ENCODE data around the gene ZNF425. TPM values are rescaled to one million over a fixed set of nuclear protein-coding genes. Genes with fewer than 3 reads are reported as not detected.

ZNF425 gene
- polyA plus RNA-seq, 3 donors = 0.15 to 0.17 TPM; not detected in 1

DNA sequence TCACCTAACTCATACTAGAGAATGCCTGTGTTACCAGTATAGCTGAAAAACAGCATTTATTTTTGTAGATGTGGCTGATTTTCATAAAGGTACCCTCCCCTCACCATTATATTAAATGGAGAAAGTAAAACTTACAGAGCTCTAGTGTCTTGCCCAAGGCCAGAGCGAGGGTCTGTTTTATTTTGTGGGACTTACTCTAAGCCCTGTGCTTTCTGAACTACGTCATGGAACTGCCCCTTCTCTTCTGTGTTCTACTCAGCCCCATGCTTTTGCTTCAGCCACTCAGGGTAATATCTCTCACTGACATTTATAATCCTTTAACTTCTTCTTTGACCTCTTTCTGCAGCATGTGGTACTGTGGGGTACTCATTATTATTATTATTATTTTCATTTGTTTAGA is 25.3 kb downstream of the ZNF425 start:
- no peaks in the 10 kb centered on the region for H3K9me3 Mint-ChIP-seq
- H3K4me1 Mint-ChIP-seq = no peaks in the 10 kb centered on the region
- Histone ChIP-seq H3K4me2 (replicated peaks; ENCODE audit: extremely low read depth, low read length, poor library complexity, severe bottlenecking) (no peak overlapping the region), H4K20me1 (ENCODE audit: insufficient read depth, low read length) (no peaks in the 10 kb centered on the region), H3K4me1 (ENCODE audit: control insufficient read depth in 1 of 2, insufficient read depth in 2 of 2, low read length in 2 of 2) (no peaks in the 10 kb centered on the region), H3K36me3 (replicated peaks in 1 of 2; ENCODE audit: control insufficient read depth in 1 of 2, insufficient read depth in 2 of 2, low read length in 2 of 2) (no peaks in the 10 kb centered on the region), H3K4me3 (replicated peaks in 1 of 3; ENCODE audit: low read depth in 2 of 3, low read length in 3 of 3) (no peak overlapping the region), H3K27me3 (ENCODE audit: control insufficient read depth in 2 of 2, insufficient read depth in 2 of 2, low read length in 2 of 2) (no peaks in the 10 kb centered on the region), H3K27ac (ENCODE audit: low read depth in 1 of 2, low read length in 2 of 2) (no peak overlapping the region), H2AFZ (ENCODE audit: insufficient read depth, low read depth, low read length, poor library complexity, severe bottlenecking) (no peak overlapping the region), H3K9me3 (replicated peaks in 1 of 2; ENCODE audit: control insufficient read depth in 1 of 2, insufficient read depth in 1 of 2, low read length in 2 of 2) (no peaks in the 10 kb centered on the region), H3K9ac (ENCODE audit: insufficient read depth, low read length, poor library complexity, severe bottlenecking) (no peak overlapping the region), H3K79me2 (ENCODE audit: insufficient read depth, low read length) (no peaks in the 10 kb centered on the region)
- TF ChIP-seq, protein P1, sequence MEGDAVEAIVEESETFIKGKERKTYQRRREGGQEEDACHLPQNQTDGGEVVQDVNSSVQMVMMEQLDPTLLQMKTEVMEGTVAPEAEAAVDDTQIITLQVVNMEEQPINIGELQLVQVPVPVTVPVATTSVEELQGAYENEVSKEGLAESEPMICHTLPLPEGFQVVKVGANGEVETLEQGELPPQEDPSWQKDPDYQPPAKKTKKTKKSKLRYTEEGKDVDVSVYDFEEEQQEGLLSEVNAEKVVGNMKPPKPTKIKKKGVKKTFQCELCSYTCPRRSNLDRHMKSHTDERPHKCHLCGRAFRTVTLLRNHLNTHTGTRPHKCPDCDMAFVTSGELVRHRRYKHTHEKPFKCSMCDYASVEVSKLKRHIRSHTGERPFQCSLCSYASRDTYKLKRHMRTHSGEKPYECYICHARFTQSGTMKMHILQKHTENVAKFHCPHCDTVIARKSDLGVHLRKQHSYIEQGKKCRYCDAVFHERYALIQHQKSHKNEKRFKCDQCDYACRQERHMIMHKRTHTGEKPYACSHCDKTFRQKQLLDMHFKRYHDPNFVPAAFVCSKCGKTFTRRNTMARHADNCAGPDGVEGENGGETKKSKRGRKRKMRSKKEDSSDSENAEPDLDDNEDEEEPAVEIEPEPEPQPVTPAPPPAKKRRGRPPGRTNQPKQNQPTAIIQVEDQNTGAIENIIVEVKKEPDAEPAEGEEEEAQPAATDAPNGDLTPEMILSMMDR (IDR thresholded peaks at IDR 0.05) = no peak
- H3K36me3 Mint-ChIP-seq = no peaks in the 10 kb centered on the region
- intact Hi-C loops (cut with micrococcal nuclease) = no loop called here
- peaks cover 0 to 2% (median 2%) of the 10 kb centered on the region in 3 donors for H3K27me3 Mint-ChIP-seq (ENCODE audit: low read depth in 3 of 3)
- no peak overlapping the region for H3K27ac Mint-ChIP-seq
- no peak for DNase-seq
- H3K4me3 Mint-ChIP-seq = no peak overlapping the region
- WGBS (ENCODE audit: insufficient coverage) = 93% methylated on average over 2 of the region's 2 CpGs

DNA sequence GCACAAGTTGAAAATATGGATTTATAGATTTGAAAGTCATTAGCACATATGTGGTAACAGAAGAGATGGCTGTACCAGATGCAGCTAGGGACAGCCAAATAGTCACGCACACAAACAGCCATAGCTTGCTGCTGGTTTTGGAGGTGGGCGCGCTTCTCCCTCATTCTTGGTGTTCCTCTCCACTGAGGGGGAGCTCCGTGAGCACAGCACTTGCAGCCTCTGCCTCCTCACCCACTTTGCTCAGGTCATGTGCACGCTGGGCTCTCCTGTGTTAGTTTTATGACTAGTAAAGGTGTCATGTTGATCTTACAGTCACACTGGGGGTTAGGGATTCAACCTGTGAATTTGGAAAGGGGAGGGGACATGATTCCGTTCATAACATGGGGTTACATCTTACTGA is 27.1 kb downstream of the ZNF425 start:
- no peak overlapping the region for H3K4me3 ChIP-seq (replicated peaks in 1 of 3; ENCODE audit: low read depth in 2 of 3, low read length in 3 of 3)
- no peak overlapping the region for H3K4me3 Mint-ChIP-seq
- no peaks in the 10 kb centered on the region for H3K36me3 ChIP-seq (replicated peaks in 1 of 2; ENCODE audit: control insufficient read depth in 1 of 2, insufficient read depth in 2 of 2, low read length in 2 of 2)
- no peaks in the 10 kb centered on the region for H4K20me1 ChIP-seq (ENCODE audit: insufficient read depth, low read length)
- TF ChIP-seq, protein P1 (IDR thresholded peaks at IDR 0.05) = no peak
- no peak overlapping the region for H3K4me2 ChIP-seq (replicated peaks; ENCODE audit: extremely low read depth, low read length, poor library complexity, severe bottlenecking)
- H3K79me2 ChIP-seq (ENCODE audit: insufficient read depth, low read length) = no peaks in the 10 kb centered on the region
- H3K9me3 Mint-ChIP-seq = no peaks in the 10 kb centered on the region
- no peak overlapping the region for H2AFZ ChIP-seq (ENCODE audit: insufficient read depth, low read depth, low read length, poor library complexity, severe bottlenecking)
- no peaks in the 10 kb centered on the region for H3K9me3 ChIP-seq (replicated peaks in 1 of 2; ENCODE audit: control insufficient read depth in 1 of 2, insufficient read depth in 1 of 2, low read length in 2 of 2)
- no peaks in the 10 kb centered on the region for H3K27me3 ChIP-seq (ENCODE audit: control insufficient read depth in 2 of 2, insufficient read depth in 2 of 2, low read length in 2 of 2)
- DNase-seq = no peak
- H3K27me3 Mint-ChIP-seq (ENCODE audit: low read depth in 3 of 3) = peaks cover 0 to 2% (median 2%) of the 10 kb centered on the region in 3 donors
- H3K27ac Mint-ChIP-seq = no peak overlapping the region
- H3K27ac ChIP-seq (ENCODE audit: low read depth in 1 of 2, low read length in 2 of 2) = no peak overlapping the region
- intact Hi-C loops (cut with micrococcal nuclease) = no loop called here
- WGBS (ENCODE audit: insufficient coverage) = 100% methylated on average over 4 of the region's 6 CpGs
- no peaks in the 10 kb centered on the region for H3K4me1 Mint-ChIP-seq
- no peak overlapping the region for H3K9ac ChIP-seq (ENCODE audit: insufficient read depth, low read length, poor library complexity, severe bottlenecking)
- H3K36me3 Mint-ChIP-seq = no peaks in the 10 kb centered on the region
- no peaks in the 10 kb centered on the region for H3K4me1 ChIP-seq (ENCODE audit: control insufficient read depth in 1 of 2, insufficient read depth in 2 of 2, low read length in 2 of 2)
